H4 (cell line): ENCODE data around the gene CERS6. TPM values are rescaled to one million over a fixed set of nuclear protein-coding genes. Genes with fewer than 3 reads are reported as not detected.
"Not testable (repeated sequence)": the region's sequence is repeated elsewhere in the genome, so short reads cannot be mapped to it uniquely, and the experiment has no call there.

Experiments used
- DNase-seq: peaks from one replicate; pipeline ENCODE4 v3.0.0-alpha.2; 2015; ENCODE audit warnings: low spot score
- total RNA-seq: library from RNA; depleted of rRNA; stranded (reverse); fragments of >200 nt; shearing (Covaris generic); gene quantifications from 2 replicates; pipeline ENCODE4 v1.2.3, GENCODE V29; 2014; rRNA removed

The CERS6 gene
- total RNA-seq: 14.0 and 18.8 TPM in 2 replicates

DNA sequence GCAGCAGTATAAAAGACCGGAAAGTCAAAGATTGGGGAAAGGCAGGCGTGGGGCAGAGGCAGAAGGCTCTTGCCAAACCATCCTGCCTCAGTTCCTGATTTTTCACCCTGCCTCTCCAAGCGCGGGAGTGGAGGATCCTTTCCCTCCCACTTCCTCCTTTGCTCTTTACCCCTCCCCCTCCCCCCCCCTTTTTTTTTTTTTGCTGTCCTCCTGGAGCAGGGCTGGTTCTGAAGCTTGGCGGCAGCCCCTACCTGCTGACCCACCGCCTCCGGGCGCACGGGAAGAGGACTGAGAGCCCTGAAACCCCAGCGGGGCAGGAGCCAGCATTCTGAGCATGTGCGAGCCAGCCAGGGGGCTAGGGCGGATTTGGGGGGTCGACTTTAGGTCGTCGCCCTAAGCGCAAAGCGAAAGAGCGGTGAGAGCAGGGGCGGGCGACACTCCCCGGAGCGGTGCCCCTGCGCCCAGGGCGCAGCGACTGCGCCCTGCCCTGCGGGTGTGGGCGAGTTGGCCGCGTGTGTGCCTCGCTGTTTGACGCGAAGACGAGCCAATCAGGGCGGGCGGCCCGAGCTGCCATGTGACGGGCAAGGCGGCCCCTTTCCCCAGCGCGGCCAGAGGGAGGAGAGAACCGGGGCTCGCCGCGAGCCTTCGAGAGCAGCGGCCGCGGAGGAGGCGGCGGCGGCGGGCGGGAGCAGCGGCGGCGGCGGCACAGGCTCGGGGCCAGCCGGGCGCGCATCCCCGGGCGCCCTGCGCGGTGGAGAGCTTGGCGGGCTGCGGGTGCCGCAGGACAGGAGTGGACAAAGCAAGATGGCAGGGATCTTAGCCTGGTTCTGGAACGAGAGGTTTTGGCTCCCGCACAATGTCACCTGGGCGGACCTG, at the start of gene CERS6:
TSS of gene CERS6 (plus strand) at position 628 of the 876 bp plus-strand sequence. CDS start at position 805, 177 bp downstream.
- DNase-seq: peak; percentile 89

DNA sequence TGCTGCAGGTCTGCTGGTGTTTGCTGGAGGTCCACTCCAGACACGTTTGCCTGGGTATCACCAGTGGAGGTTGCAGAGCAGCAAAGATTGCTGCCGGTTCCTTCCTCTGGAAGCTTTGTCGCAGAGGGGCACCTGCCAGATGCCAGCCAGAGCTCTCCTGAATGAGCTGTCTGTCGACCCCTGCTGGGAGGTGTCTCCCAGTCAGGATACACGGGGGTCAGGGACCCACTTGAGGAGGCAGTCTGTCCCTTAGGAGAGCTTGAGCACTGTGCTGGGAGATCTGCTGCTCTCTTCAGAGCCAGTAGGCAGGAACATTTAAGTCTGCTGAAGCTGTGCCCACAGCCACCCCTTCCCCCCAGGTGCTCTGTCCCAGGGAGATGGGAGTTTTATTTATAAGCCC, 43.8 kb upstream of the CERS6 start:
- not testable (repeated sequence) for DNase-seq

DNA sequence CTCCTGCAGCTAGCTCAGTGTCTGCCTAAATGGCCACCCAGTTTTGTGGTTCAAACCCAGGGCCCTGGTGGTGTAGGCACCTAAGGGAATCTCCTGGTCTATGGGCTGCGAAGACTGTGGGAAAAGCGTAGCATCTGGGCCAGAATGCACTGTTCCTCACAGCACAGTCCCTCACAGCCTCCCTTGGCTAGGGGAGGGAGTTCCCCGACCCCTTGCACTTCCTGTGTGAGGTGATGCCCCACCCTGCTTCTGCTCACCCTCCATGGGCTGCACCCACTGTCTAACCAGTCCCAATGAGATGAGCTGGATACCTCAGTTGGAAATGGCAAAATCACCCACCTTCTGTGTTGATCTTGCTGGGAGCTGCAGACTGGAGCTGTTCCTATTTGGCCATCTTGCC, 43.0 kb upstream of the CERS6 start:
- not testable (repeated sequence) for DNase-seq

DNA sequence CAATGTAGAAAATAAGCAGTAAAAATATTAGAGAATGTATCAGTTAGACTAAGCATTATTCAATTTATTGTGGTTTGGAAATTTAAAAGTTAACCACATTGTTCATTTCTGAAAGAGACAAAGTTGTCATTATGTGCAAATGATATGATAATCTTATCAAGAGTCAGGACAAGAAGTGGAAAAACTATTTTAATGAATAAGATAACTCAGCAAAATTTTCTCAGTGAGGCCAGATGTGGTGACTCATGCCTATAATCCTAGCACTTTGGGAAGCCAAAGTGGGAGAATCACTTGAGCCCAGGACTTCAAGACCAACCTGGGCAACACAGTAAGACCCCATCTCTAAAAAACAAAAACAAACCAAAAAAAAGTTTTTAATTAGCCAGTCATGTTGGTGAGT, 39.5 kb upstream of the CERS6 start:
- no peak for DNase-seq

DNA sequence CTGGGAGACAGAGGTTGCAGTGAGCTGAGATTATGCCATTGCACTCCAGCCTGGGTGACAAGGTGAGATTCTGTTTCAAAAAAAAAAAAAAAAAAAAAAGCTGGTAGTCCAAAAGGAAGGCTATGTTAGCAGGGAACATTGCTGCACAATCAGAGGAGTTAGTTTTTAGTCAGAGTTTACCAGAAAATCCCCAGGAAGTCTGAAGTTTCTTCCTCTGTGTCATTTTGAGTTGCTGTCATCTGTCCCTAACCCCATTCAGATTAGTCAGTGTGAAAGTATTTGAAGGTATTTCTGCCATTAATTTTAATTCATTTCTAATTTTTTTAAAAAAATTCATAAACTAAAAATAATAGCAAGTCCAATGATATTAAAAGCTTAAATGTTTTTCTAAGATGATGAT, 33.5 kb upstream of the CERS6 start:
- DNase-seq: no peak

DNA sequence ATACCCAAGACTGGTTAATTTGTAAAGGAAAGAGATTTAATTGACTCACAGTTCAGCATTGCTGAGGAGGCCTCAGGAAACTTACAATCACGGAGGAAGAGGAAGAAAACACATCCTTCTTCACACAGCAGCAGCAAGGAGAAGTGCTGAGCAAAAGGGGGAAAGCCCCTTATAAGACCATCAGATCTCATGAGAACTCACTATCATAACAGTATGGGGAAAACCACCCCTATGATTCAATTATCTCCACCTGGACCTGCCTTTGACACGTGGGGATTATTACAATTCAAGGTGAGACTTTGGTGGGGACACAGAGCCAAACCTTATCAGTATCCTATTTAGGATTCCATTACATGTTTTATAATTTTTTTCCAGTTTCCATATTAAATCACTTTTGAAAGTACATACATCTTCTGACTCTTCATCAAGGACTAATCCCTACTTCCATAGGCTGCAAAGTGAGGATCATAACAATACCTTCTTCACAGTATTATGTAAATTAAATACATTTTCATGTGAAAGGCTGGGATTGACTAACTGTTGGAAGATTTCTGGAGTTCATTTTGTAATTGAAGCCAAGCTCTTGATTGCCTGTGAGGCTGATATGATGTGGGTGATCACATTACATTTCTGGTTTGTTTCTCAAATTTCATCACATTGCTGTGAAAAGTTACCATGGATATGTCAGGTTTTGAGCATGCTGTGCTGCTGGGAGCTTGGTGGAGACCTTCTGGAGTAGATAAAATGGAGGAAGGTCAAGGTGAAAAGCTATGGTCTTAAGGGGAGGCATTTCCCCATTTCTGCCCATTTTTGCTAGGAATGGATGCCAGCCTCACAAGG, 31.7 kb upstream of the CERS6 start:
- DNase-seq: no peak

- no peak for DNase-seq
These were observed 31.1 kb upstream of the CERS6 start for GRCh38 chr2:168424971-168425370.

DNA sequence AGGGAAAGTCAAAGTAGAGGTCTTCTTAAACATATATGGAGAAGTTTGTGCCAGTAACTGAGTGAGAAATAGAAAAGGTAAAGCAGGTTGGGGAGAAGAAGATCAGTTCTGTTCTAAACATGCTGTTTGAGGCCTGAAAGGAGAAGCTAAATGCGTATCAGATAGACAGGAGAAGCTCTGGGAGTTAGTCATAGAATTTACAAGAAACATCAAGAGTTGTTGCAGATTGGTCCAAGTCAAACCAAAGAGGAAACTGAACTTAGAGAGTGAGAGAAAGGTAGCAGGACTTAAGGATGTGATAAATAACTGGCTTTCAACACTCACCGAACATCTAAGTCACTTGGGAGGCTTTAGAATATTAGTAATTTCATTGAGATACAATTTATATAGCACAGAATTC, 29.2 kb upstream of the CERS6 start:
- DNase-seq: no peak

- peak; percentile 46 for DNase-seq
These were observed 28.6 kb upstream of the CERS6 start for GRCh38 chr2:168427451-168427850.

DNA sequence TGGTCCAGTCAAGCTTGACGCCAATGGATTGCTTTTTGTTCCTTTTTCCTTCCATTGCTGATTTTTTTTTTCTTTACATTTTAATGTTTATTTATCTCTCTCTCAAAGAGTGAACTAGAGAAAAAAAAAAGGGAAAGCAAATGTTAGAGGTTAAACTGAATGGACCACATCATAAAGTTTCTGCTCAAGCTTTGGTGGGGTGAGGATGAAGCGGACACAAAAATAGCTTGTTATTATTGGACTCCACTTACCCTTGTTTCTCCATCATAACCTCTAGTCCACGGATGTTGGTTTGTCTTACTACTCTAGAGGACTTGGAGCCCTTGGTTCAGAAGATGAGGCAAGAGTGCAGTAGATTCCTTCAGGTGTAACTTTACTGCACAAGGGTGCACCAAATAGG, 27.6 kb upstream of the CERS6 start:
- DNase-seq: no peak

GRCh38 chr2:168429988-168430387, 26.1 kb upstream of the CERS6 start:
- no peak for DNase-seq

- DNase-seq: no peak
These were observed 25.6 kb upstream of the CERS6 start for GRCh38 chr2:168430431-168430830.

GRCh38 chr2:168431301-168432024, 24.6 kb upstream of the CERS6 start:
- no peak for DNase-seq

DNA sequence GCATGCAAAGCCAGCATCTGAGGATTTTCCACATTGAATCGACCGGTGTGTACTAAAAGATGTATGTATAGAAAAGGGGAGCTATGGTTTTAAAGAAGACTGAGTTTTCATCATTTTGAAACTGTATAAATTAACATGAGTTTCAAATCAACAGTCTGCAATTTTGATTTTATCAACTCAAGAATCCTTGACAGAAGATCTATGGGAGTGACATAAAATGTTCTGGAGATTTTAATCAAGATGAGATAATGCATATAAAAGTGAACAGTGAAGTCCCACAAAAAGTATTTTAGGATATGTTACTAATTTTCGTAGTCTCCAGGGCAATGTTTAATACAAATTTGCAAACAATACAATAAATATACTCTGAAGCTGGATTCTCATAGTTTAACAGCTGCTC, 24.0 kb upstream of the CERS6 start:
- DNase-seq: no peak

GRCh38 chr2:168432565-168433186, 23.4 kb upstream of the CERS6 start:
- no peak for DNase-seq

DNA sequence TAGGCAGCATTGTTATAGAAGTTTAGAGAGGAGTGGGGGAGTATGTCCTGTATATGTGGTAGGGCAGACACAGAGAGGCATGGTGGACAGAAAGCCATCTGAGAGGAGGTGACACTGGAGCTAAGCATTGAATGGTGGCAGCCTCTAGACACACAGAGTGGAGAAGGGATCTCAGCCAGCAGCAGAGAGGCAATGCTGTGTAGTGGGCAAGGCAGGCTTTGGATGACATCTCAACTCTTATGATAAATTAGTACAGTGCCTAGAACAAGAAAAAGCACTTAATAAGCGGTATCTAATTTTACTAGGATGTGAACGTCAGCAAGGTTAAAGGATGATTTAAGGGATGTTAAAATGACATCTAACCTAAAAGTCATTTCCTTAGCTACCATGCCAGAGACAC, 22.5 kb upstream of the CERS6 start:
- DNase-seq: no peak

- DNase-seq: no peak
These were observed 21.9 kb upstream of the CERS6 start for GRCh38 chr2:168434146-168434545.

- DNase-seq: no peak
These were observed 19.2 kb upstream of the CERS6 start for GRCh38 chr2:168436840-168437239.

DNA sequence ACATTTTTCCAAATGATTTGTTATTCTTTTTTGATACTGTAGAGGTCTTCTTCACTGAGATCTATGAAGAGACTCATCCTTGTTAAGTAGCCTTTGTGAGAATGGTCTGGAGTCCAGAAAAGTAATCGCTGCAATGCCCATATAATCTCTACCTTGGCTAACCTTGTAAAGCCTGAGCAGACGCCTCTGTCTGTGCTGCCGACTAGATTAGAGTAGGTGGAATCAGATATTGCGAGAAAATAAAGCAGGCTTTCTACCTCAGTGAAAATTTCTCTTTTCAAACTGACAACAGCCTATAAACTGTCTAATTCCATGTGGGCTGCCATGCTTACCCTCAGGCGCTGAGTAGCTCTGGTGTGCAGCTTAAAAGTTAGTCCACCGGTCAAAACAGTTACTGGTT, 17.5 kb upstream of the CERS6 start:
- DNase-seq: no peak

GRCh38 chr2:168439536-168439935, 16.5 kb upstream of the CERS6 start:
- no peak for DNase-seq

GRCh38 chr2:168441214-168441872, 14.7 kb upstream of the CERS6 start:
- no peak for DNase-seq
